Mesendoderm (in vitro differentiated cells): Measurements from ENCODE around the gene ENAM.
"Not testable (repeated sequence)": the region's sequence is repeated elsewhere in the genome, so short reads cannot be mapped to it uniquely, and the experiment has no call there.

Experiments
- DNase-seq: peaks from one replicate; pipeline ENCODE4 v3.0.0; 2013
- H2AK5ac ChIP-seq: 2 replicates; pipeline ENCODE4 v1.6.1; 2013; ENCODE audit warnings: low read length, inconsistent platforms
- H2BK120ac ChIP-seq: 2 replicates; pipeline ENCODE4 v1.6.1; 2013; ENCODE audit warnings: low read depth, mild to moderate bottlenecking, low read length, moderate library complexity, mixed read lengths
- H2BK15ac ChIP-seq: replicated peaks from 2 replicates; pipeline ENCODE4 v1.6.1; 2013; ENCODE audit warnings: low read depth, mild to moderate bottlenecking, moderate library complexity
- H2BK5ac ChIP-seq: 2 replicates; pipeline ENCODE4 v1.6.1; 2013; ENCODE audit warnings: low read length, inconsistent platforms
- H3K18ac ChIP-seq: 2 replicates; pipeline ENCODE4 v1.6.1; 2013; ENCODE audit warnings: mild to moderate bottlenecking, low read length, mixed read lengths
- H3K23ac ChIP-seq: one replicate; pipeline ENCODE4 v1.6.1; 2013; ENCODE audit warnings: low read length
- H3K27ac ChIP-seq: 2 replicates; pipeline ENCODE4 v1.5.1; 2013; ENCODE audit warnings: low read depth, mild to moderate bottlenecking, inconsistent platforms, low read length, moderate library complexity
- H3K27me3 ChIP-seq: 2 replicates; pipeline ENCODE4 v1.6.1; 2013; ENCODE audit warnings: low read length, control low read depth, mild to moderate bottlenecking, inconsistent platforms; ENCODE audit not compliant: insufficient read depth, poor library complexity
- H3K36me3 ChIP-seq: 2 replicates; pipeline ENCODE4 v1.6.1; 2013; ENCODE audit warnings: low read length, inconsistent platforms; ENCODE audit not compliant: control insufficient read depth, insufficient read depth
- H3K4ac ChIP-seq: one replicate; pipeline ENCODE4 v1.6.1; 2013; ENCODE audit warnings: low read depth, mild to moderate bottlenecking, low read length, moderate library complexity
- H3K4me1 ChIP-seq: 2 replicates; pipeline ENCODE4 v1.6.1; 2013; ENCODE audit warnings: low read depth, low read length, inconsistent platforms; ENCODE audit not compliant: control insufficient read depth
- H3K4me2 ChIP-seq: 2 replicates; pipeline ENCODE4 v1.6.1; 2013; ENCODE audit warnings: low read length
- H3K4me3 ChIP-seq: 2 replicates; pipeline ENCODE4 v1.5.1; 2013; ENCODE audit warnings: mild to moderate bottlenecking, low read length
- H3K56ac ChIP-seq: one replicate; pipeline ENCODE4 v1.6.1; 2013; ENCODE audit warnings: low read length
- H3K79me1 ChIP-seq: 2 replicates; pipeline ENCODE4 v1.6.1; 2013; ENCODE audit warnings: low read length, inconsistent platforms
- H3K79me2 ChIP-seq: 2 replicates; pipeline ENCODE4 v1.6.1; 2013; ENCODE audit warnings: mild to moderate bottlenecking, low read length; ENCODE audit not compliant: control insufficient read depth, insufficient read depth
- H3K9ac ChIP-seq: 2 replicates; pipeline ENCODE4 v1.6.1; 2013; ENCODE audit warnings: low read length, inconsistent platforms
- H4K5ac ChIP-seq: one replicate; pipeline ENCODE4 v1.6.1; 2013; ENCODE audit warnings: low read length
- H4K8ac ChIP-seq: one replicate; pipeline ENCODE4 v1.6.1; 2013; ENCODE audit warnings: low read depth, mild to moderate bottlenecking, control low read depth, low read length, moderate library complexity
- WGBS: extraction: QIAGEN DNeasy Blood & Tissue Kit; methylation state at CpG from one replicate; pipeline ENCODE4 v1.1.7; 2013; ENCODE audit warnings: low lambda C conversion rate, missing lambda C conversion rate; ENCODE audit not compliant: insufficient coverage; ENCODE audit errors: extremely low coverage; 5-methylcytosine and 5-hydroxymethylcytosine counted together

Gene ENAM

DNA sequence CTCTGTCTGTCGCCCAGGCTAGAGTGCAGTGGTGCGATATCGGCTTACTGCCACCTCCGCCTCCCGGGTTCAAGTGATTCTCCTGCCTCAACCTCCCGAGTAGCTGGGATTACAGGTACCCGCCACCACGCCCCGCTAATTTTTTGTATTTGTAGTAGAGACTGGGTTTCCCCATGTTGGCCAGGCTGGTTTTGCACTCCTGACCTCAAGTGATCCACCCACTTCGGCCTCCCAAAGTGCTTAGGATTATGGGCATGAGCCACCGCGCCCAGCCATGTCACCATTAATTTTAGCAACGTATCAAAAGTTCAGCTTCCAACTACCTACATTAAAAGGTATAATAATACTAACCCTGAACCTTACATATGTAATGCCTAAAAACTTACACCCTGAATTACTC lies 58.8 kb downstream of the ENAM start:
- Histone ChIP-seq H2BK120ac (no peak overlapping the region), H3K4me2 (peak overlapping the region; percentile 59), H4K5ac (no peak overlapping the region), H3K27me3 (no peaks in the 10 kb centered on the region), H2BK15ac (no peak overlapping the region), H3K23ac (no peak overlapping the region), H4K8ac (no peak overlapping the region), H2AK5ac (no peak overlapping the region), H3K4me3 (peak overlapping the region; percentile 56), H3K79me1 (peaks cover 5% of the 10 kb centered on the region), H3K18ac (peak overlapping the region; percentile 53), H2BK5ac (no peak overlapping the region), H3K79me2 (peaks cover 19% of the 10 kb centered on the region), H3K36me3 (no peaks in the 10 kb centered on the region), H3K27ac (peak overlapping the region; percentile 86), H3K4ac (peak overlapping the region; percentile 93), H3K9ac (peak overlapping the region; percentile 81), H3K4me1 (peaks cover 8% of the 10 kb centered on the region), H3K56ac (peak overlapping the region; percentile 88)
- no CpG with 5 or more reads among the region's 13 CpGs for WGBS
- no peak for DNase-seq

DNA sequence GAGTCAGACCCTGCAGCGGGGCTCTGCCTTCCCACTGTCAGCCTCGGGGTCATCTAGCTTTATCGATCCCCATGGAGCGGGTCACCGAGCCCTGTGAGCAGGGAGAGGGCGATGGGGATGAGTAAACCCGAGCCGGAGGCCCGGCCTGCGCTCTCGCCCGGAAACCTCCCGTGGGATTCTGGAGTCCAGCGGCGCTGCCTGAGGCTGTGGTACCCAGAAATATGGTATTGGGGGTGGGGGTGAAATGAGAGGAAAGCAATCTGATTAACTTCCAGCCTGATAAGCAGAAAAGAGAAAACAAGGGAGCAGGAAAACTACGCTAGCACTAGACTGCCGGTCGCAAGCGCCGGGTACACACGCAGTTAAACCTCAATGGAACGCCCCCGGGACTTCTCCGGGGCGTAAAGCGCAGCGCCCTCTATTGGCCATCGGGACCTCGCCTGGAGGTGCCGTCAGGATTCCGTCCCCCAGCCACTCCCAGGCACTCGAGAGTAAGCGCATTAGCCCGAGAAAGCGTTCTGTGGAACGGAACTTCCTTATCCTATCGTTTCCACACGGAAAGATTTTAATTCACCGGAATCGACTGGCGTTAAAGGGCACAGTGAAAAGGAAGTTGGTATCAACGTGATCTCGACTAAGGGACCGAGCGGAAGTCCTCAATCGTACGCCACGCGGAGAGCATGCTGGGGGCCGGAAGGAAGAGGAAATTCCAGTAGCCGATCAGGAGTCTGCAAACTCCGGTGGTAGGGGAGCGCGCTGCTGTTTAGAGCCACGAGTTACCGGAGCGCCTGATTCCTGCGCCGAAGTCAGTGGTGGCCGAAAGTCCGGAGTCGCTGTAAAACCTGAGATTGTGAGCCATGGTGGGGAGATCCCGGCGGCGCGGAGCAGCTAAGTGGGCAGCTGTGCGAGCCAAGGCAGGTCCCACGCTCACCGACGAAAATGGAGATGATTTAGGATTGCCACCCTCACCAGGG lies 59.6 kb downstream of the ENAM start, which contains the start of gene UTP3:
TSS of gene UTP3 (plus strand) at position 712 of the 974 bp plus-strand sequence. CDS start at position 858, 146 bp downstream.
- H3K4ac ChIP-seq = peak within 1 kb of the TSS; percentile 93
- no peak within 1 kb of the TSS for H4K8ac ChIP-seq
- peak within 1 kb of the TSS; percentile 40 for H4K5ac ChIP-seq
- H3K27ac ChIP-seq = peak within 1 kb of the TSS; percentile 86
- peaks cover 19% of the 10 kb centered on the region for H3K79me2 ChIP-seq
- H3K27me3 ChIP-seq = no peaks in the 10 kb centered on the region
- peak within 1 kb of the TSS; percentile 98 for H3K56ac ChIP-seq
- H3K23ac ChIP-seq = peak within 1 kb of the TSS; percentile 98
- peak within 1 kb of the TSS; percentile 53 for H3K18ac ChIP-seq
- no peak within 1 kb of the TSS for H2BK15ac ChIP-seq
- H2BK5ac ChIP-seq = peak within 1 kb of the TSS; percentile 69
- H3K36me3 ChIP-seq = no peaks in the 10 kb centered on the region
- peak within 1 kb of the TSS; percentile 59 for H3K4me2 ChIP-seq
- no CpG with 5 or more reads among the region's 70 CpGs for WGBS
- no peak within 1 kb of the TSS for H2BK120ac ChIP-seq
- peak within 1 kb of the TSS; percentile 61 for H2AK5ac ChIP-seq
- H3K4me3 ChIP-seq = peak within 1 kb of the TSS; percentile 98
- peak; percentile 99 for DNase-seq
- H3K9ac ChIP-seq = peak within 1 kb of the TSS; percentile 94
- peaks cover 8% of the 10 kb centered on the region for H3K4me1 ChIP-seq
- peaks cover 5% of the 10 kb centered on the region for H3K79me1 ChIP-seq

DNA sequence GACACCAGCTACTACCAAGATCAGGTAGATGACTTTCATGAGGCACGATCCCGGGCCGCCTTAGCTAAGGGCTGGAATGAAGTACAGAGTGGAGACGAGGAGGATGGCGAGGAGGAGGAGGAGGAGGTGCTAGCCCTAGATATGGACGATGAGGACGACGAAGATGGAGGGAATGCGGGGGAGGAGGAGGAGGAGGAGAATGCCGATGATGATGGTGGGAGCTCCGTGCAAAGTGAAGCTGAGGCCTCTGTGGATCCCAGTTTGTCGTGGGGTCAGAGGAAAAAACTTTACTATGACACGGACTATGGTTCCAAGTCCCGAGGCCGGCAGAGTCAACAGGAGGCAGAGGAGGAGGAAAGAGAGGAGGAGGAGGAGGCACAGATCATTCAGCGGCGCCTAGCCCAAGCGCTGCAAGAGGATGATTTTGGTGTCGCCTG lies 60.3 kb downstream of the ENAM start:
- Histone ChIP-seq H3K9ac (peak overlapping the region; percentile 94), H4K8ac (no peak overlapping the region), H3K79me2 (peaks cover 19% of the 10 kb centered on the region), H2BK120ac (no peak overlapping the region), H2BK15ac (no peak overlapping the region), H3K4me3 (peak overlapping the region; percentile 98), H3K4me1 (peaks cover 8% of the 10 kb centered on the region), H4K5ac (no peak overlapping the region), H3K79me1 (peaks cover 5% of the 10 kb centered on the region), H2BK5ac (peak overlapping the region; percentile 69), H2AK5ac (peak overlapping the region; percentile 61), H3K18ac (peak overlapping the region; percentile 45), H3K36me3 (no peaks in the 10 kb centered on the region), H3K27ac (peak overlapping the region; percentile 43), H3K4ac (no peak overlapping the region), H3K4me2 (peak overlapping the region; percentile 55), H3K23ac (peak overlapping the region; percentile 98), H3K27me3 (no peaks in the 10 kb centered on the region), H3K56ac (peak overlapping the region; percentile 98)
- no CpG with 5 or more reads among the region's 19 CpGs for WGBS
- DNase-seq = peak; percentile 10

DNA sequence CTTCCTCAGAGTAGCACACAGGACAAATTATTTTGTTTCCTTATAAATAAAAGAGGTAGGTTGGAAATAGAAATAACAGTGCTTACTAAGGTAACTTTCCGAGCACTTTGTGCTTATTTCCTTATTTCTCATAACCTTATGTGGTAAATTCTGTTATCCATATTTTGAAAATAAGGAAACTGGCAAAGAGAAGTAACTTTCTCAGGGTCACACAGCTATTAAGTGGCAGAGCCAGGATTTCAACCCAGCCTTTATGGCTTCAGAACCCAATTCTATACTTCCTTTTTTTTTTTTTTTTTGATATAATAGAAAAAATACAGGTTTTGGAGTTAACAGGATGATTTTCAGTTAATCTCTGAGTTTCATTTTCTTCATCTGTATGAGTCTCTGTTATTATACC lies 63.1 kb downstream of the ENAM start:
- no peaks in the 10 kb centered on the region for H3K36me3 ChIP-seq
- H2BK120ac ChIP-seq = no peak overlapping the region
- H3K4ac ChIP-seq = no peak overlapping the region
- H3K56ac ChIP-seq = no peak overlapping the region
- H3K79me1 ChIP-seq = peaks cover 5% of the 10 kb centered on the region
- H2BK5ac ChIP-seq = no peak overlapping the region
- H3K4me2 ChIP-seq = no peak overlapping the region
- H3K4me1 ChIP-seq = peaks cover 8% of the 10 kb centered on the region
- no peak overlapping the region for H3K9ac ChIP-seq
- H3K79me2 ChIP-seq = peaks cover 19% of the 10 kb centered on the region
- no CpG with 5 or more reads among the region's 1 CpG for WGBS
- H3K27ac ChIP-seq = no peak overlapping the region
- no peak overlapping the region for H4K5ac ChIP-seq
- no peak overlapping the region for H3K23ac ChIP-seq
- H3K27me3 ChIP-seq = no peaks in the 10 kb centered on the region
- no peak overlapping the region for H4K8ac ChIP-seq
- no peak overlapping the region for H2AK5ac ChIP-seq
- no peak overlapping the region for H3K18ac ChIP-seq
- no peak for DNase-seq
- H2BK15ac ChIP-seq = no peak overlapping the region
- H3K4me3 ChIP-seq = no peak overlapping the region

DNA sequence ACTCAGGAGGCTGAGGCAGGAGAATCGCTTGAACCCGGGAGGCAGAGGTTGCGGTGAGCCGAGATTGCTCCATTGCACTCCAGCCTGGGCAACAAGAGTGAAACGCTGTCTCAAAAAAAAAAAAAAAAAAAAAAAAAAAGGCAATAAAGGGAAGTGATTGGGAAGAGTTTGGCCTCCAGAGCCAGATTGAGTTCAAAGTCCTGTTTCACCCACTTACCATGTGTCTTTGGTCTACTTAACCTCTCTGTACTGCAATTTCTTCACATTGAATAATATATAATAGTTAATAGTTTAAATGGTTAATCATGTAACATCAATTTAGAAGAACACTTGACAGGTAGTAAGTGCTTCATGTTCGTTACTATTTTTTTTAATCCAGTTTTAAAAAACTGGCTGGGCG lies 66.1 kb downstream of the ENAM start:
- H3K56ac ChIP-seq, DNase-seq, H4K5ac ChIP-seq, H3K23ac ChIP-seq, H3K79me1 ChIP-seq, H3K18ac ChIP-seq, H3K9ac ChIP-seq, H2BK15ac ChIP-seq, H3K4me2 ChIP-seq, H3K36me3 ChIP-seq, H3K4ac ChIP-seq, H2AK5ac ChIP-seq, H3K79me2 ChIP-seq, H3K27me3 ChIP-seq, H3K4me1 ChIP-seq, H2BK5ac ChIP-seq, H3K4me3 ChIP-seq, H4K8ac ChIP-seq, H2BK120ac ChIP-seq, H3K27ac ChIP-seq: not testable (repeated sequence)
- no CpG with 5 or more reads among the region's 7 CpGs for WGBS
